Lower leg skin (tissue), 4 donors: ENCODE measurements around the gene TRH. TPM values are rescaled to one million over a fixed set of nuclear protein-coding genes. Genes with fewer than 3 reads are reported as not detected.

Experiments used
- DNase-seq, 2 donors: peaks; one replicate each; pipeline ENCODE4 v3.0.0-alpha.2; 2019; ENCODE audit warnings: low spot score in 2 of 2
- H3K4me3 ChIP-seq: fragments of 200-600 bp; sonication (generic); 2 replicates; pipeline ENCODE4 v1.5.1; 2017; ENCODE audit warnings: mild to moderate bottlenecking, low read depth; ENCODE audit not compliant: poor library complexity, severe bottlenecking
- POLR2A ChIP-seq, 2 donors: fragments of 450-650 bp; IDR thresholded peaks; one replicate each; pipeline ENCODE4 v1.6.1; 2016 to 2017; ENCODE audit warnings: antibody characterized with exemption in 2 of 2, mild to moderate bottlenecking in 1 of 2, moderate library complexity in 1 of 2
- WGBS, 2 donors: methylation state at CpG; one replicate each; pipeline ENCODE4 v1.1.5; 2018; 5-methylcytosine and 5-hydroxymethylcytosine counted together
- intact Hi-C: fragments of 100-400 bp; cut with DNase I; formaldehyde crosslinking; loops from one replicate; pipeline ENCODE4 v1.15.0; 2023; ENCODE audit warnings: low total_unique reads
- total RNA-seq, 4 donors: library from RNA; depleted of rRNA; stranded (reverse); fragments of >200 nt; gene quantifications; one replicate each; pipeline ENCODE4 v1.1.0, GENCODE V29; 2016
- TF ChIP-seq, protein P1 (sequence below), 3 donors: fragments of 450-650 bp; IDR thresholded peaks; one replicate each; pipeline ENCODE4 v1.5.1; 2016; ENCODE audit warnings: antibody characterized with exemption in 3 of 3, mild to moderate bottlenecking in 3 of 3, moderate library complexity in 2 of 3

TRH gene, protein sequence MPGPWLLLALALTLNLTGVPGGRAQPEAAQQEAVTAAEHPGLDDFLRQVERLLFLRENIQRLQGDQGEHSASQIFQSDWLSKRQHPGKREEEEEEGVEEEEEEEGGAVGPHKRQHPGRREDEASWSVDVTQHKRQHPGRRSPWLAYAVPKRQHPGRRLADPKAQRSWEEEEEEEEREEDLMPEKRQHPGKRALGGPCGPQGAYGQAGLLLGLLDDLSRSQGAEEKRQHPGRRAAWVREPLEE
- total RNA-seq = under 1 TPM in 1 of 4 donors, not detected in 3; 0.30 TPM

DNA sequence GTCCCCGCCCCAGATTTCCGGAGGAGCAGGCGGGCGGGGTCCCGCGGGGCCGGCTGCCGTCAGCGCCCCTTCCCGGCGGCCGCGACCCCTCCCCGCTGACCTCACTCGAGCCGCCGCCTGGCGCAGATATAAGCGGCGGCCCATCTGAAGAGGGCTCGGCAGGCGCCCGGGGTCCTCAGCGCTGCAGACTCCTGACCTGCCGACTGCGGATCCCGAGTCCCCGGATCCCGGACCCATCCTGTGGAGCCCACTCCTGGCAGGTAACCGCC is at the start of gene TRH:
Gene TRH (plus strand): TSS at position 157 of the 269 bp plus-strand sequence. CDS start 1,097 bp downstream, outside the sequence.
- TF ChIP-seq POLR2A (IDR thresholded peaks at IDR 0.05) = no peak
- H3K4me3 ChIP-seq = no peak within 1 kb of the TSS
- no peak for DNase-seq
- intact Hi-C loops = no loop called here
- 1 to 12% methylated on average over 18 to 25 of the region's 30 CpGs for WGBS, 2 donors

DNA sequence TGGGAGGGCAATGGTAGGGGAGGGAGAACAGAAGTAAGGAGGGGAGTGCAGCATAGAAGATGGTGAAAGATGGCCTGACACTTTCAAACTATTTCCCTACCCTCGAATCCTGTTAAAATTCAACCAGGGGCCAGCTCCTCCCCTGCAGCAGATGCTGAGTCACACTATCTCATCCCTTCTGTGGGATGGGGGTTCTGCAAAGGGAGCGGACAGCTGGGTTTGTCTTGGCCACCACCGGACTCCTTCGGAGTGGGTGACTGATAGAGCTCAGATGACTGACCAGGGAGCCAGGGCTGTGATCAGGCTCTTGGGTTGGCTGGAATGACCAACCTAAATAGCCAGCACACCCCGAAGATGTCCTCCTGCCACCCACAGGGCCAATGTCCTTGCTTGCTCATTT is 47.4 kb upstream of the TRH start:
- DNase-seq = peak in 1 of 2 donors; percentile 66
- WGBS, 2 donors = 68 to 90% methylated on average over 5 of the region's 5 CpGs
- no peak overlapping the region for H3K4me3 ChIP-seq
- TF ChIP-seq POLR2A (IDR thresholded peaks at IDR 0.05) = no peak
- TF ChIP-seq, protein P1, sequence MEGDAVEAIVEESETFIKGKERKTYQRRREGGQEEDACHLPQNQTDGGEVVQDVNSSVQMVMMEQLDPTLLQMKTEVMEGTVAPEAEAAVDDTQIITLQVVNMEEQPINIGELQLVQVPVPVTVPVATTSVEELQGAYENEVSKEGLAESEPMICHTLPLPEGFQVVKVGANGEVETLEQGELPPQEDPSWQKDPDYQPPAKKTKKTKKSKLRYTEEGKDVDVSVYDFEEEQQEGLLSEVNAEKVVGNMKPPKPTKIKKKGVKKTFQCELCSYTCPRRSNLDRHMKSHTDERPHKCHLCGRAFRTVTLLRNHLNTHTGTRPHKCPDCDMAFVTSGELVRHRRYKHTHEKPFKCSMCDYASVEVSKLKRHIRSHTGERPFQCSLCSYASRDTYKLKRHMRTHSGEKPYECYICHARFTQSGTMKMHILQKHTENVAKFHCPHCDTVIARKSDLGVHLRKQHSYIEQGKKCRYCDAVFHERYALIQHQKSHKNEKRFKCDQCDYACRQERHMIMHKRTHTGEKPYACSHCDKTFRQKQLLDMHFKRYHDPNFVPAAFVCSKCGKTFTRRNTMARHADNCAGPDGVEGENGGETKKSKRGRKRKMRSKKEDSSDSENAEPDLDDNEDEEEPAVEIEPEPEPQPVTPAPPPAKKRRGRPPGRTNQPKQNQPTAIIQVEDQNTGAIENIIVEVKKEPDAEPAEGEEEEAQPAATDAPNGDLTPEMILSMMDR (IDR thresholded peaks at IDR 0.05) = no peak
- intact Hi-C loops = no loop called here

DNA sequence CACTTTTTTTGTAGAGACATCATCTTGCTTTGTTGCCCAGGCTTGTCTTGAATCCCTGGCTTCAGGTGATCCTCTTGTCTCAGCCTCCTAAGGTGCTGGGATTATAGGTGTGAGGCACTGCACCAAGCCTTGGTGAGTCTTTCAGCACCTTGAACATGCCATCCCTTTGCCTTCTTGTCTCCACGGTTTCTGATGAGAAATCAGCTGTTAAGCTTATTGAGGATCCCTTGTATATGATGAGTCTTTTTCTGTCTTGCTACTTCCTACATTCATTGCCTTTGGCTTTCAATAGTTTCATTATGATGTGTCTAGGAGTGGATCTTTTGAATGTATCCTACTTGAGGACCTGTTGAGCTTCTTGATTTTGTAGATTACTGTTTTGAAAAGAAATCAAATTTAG is 45.1 kb upstream of the TRH start:
- TF ChIP-seq, protein P1 (IDR thresholded peaks at IDR 0.05) = no peak
- no peak for TF ChIP-seq POLR2A (IDR thresholded peaks at IDR 0.05)
- H3K4me3 ChIP-seq = no peak overlapping the region
- 71 to 72% methylated on average over 1 of the region's 1 CpG for WGBS, 2 donors
- intact Hi-C loops = no loop called here
- no peak for DNase-seq

DNA sequence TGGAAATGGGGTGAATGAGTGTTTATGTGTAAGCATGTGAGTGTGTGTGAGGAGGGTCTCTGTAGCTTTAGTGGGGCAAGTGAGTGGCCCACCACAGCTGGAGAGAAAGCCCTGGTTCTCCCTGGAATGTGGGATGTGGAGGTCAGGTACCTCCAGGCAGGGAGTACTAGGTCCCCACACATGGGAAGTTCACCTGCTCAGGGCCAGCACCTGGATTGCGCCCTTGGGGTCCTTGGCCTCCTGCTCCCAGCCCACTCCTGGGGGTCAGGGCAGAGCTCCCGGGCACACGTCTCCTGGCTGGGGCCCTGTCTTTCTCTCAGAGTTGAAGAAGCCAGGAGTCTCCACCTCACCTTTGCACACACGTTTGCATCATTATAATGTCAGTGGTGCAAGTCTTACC is 41.0 kb upstream of the TRH start:
- H3K4me3 ChIP-seq = no peak overlapping the region
- DNase-seq = no peak
- intact Hi-C loops = loop anchor here (5.0 to 10.0 kb wide), 3 partner anchors 286 to 439 kb away; no protein-coding TSS in a partner anchor
- TF ChIP-seq, protein P1 (IDR thresholded peaks at IDR 0.05) = no peak
- TF ChIP-seq POLR2A (IDR thresholded peaks at IDR 0.05) = no peak
- WGBS, 2 donors = 87% methylated on average over 4 of the region's 4 CpGs

DNA sequence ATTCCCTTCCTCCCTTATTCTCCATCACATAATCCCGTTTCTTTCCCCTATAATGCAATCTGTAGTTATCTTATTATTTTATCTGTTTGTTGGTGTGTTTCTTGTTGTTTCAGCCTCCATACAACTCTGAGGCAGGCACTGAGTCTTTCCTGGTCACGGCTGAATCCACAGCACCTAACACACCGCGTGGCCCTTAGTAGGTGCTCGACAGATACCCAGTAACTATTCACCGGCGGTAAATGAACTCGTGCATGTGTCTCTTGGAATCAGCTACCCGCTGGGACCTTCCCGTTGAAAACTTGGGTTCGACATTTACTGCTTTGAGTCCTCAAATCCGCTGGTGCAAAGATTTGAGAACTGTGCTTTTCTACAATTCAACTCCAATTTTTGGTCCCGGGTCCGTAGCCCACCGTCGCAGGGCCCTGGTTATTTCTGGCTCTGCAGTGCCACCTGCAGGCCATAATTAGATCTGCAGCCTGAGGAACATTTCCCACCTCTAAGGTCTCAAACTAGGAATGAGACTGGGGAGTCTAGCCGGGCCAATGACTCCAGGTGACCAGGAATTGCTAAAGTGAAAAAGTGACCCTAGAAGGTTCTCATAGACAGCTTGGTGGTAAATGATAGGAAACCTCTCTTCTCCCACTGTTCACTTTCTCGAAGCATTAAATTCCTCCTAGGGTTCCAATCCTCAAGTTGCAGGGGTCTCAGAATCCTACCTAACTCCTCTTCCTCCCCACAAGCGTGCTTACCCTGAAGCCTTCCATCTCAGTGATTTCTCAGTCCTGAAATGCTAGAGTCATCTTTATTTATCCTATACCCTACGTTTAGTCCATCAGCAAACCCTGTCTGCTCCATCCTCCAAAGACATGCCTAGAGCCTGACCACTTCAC is 40.0 kb upstream of the TRH start:
- H3K4me3 ChIP-seq = no peak overlapping the region
- WGBS, 2 donors = 28 to 30% methylated on average over 20 of the region's 20 CpGs
- no peak for TF ChIP-seq POLR2A (IDR thresholded peaks at IDR 0.05)
- TF ChIP-seq, protein P1 (IDR thresholded peaks at IDR 0.05) = peak in 1 of 3 donors; percentile 48
- DNase-seq = peak in 1 of 2 donors; percentile 22
- intact Hi-C loops = loop anchor here (5.0 to 10.0 kb wide), 3 partner anchors 287 to 440 kb away; no protein-coding TSS in a partner anchor

DNA sequence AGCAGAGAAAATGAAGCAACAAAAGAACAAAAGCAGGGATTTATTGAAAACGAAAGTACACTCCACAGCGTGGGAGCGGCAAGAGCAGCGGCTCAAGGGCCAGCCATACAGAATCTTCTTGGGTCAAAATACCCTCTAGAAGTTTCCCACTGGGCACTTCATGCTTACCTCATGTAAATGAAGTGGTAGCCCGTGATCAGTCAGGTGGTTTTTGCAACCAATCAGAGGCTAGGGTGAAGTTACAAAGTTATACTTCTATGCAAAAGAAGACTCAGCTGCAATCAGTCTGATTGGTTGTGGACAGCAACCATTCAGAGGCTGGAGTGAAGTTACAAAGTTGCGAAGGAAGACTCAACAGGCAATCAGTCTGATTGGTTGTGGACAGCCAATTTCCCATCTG is 37.8 kb upstream of the TRH start:
- no peak overlapping the region for H3K4me3 ChIP-seq
- peak in 1 of 2 donors; percentile 41 for DNase-seq
- TF ChIP-seq POLR2A (IDR thresholded peaks at IDR 0.05) = no peak
- TF ChIP-seq, protein P1 (IDR thresholded peaks at IDR 0.05) = no peak
- intact Hi-C loops = loop anchor here (10.0 kb wide), 2 partner anchors 312 to 442 kb away; no protein-coding TSS in a partner anchor
- 25 to 44% methylated on average over 6 of the region's 6 CpGs for WGBS, 2 donors
